ENCODE results near the gene SETD6.

Gene SETD6

DNA sequence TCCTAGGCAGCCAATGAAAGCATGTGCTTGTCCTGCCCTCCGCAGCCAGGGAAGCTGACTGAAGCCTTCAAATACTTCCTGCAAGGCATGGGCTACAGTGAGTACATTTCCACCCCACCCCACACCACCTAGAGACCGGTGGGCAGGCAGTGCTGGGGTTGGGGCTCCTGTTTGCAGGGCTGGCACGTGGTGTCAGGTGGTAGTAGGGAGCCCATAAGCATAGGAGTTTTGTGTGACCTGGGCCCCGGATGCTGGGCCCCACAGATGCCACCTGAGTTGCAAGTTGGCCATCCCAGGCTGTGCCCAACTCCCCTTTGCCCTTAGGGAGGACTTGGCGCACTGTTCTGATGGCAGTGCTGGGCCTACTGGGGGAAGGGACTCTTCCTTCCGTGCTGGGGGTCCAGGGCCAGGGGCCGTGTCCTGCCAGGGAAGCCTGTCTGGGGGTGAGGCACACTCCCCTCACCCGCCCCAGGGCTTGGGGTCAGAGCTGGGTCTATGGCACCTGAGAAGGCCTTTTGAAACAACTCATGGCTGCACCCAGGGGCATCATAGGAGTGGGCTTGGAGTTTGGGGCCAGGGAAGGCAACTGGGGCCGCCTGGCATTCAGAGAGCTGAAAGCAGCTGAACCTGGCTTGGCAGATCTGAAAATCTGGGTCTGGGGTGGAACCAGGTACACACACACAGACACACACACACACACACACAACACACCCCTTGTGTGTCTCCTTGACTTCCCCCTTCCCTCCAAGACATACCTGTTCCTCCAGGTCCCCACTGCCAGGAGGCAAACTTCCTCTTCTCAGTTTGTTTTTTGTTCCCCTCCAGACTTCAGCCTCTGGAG lies 5.8 kb upstream of the SETD6 start:
- DNase-seq (ENCODE audit: insufficient read length, low spot score): no peak
- no peak for FAIRE-seq
- TF ChIP-seq, protein P1, sequence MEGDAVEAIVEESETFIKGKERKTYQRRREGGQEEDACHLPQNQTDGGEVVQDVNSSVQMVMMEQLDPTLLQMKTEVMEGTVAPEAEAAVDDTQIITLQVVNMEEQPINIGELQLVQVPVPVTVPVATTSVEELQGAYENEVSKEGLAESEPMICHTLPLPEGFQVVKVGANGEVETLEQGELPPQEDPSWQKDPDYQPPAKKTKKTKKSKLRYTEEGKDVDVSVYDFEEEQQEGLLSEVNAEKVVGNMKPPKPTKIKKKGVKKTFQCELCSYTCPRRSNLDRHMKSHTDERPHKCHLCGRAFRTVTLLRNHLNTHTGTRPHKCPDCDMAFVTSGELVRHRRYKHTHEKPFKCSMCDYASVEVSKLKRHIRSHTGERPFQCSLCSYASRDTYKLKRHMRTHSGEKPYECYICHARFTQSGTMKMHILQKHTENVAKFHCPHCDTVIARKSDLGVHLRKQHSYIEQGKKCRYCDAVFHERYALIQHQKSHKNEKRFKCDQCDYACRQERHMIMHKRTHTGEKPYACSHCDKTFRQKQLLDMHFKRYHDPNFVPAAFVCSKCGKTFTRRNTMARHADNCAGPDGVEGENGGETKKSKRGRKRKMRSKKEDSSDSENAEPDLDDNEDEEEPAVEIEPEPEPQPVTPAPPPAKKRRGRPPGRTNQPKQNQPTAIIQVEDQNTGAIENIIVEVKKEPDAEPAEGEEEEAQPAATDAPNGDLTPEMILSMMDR (IDR thresholded peaks at IDR 0.05; ENCODE audit: insufficient read depth, missing control alignments): no peak

DNA sequence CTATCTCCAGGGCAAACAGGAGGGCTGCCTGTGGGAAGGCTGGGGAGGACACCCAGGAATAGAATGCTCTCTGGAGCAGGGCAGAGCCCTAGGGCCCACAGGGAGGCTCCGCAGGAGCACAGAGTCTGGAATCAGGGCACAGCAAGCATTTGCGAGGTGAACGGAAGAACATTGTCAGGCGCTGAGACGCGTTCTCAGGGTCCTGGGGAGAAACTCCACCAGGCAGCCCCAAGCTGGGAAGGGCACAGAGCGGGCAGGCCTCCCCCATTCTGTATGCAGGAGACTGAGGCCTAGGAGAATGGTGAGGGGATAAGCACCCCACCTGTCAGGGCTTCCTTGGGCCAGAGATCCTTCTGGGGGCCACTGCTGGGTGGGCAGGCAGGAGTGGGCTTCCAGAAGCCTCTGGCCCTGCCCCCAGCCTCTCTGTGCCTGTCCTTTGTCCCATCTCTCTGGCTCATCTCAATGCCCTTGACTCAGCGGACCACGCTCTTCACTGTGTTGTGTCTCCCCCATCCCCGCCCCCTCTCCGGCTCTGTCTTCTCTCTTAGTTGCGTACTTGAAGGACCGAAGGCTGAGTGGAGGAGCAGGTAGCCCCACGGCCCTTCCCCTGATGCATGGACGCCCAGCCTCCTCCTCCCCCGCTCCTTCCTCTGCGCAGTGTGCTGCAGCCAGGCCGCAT lies 5.1 kb upstream of the SETD6 start:
- TF ChIP-seq, protein P1 (IDR thresholded peaks at IDR 0.05; ENCODE audit: insufficient read depth, missing control alignments): no peak
- no peak for DNase-seq (ENCODE audit: insufficient read length, low spot score)
- FAIRE-seq: no peak

DNA sequence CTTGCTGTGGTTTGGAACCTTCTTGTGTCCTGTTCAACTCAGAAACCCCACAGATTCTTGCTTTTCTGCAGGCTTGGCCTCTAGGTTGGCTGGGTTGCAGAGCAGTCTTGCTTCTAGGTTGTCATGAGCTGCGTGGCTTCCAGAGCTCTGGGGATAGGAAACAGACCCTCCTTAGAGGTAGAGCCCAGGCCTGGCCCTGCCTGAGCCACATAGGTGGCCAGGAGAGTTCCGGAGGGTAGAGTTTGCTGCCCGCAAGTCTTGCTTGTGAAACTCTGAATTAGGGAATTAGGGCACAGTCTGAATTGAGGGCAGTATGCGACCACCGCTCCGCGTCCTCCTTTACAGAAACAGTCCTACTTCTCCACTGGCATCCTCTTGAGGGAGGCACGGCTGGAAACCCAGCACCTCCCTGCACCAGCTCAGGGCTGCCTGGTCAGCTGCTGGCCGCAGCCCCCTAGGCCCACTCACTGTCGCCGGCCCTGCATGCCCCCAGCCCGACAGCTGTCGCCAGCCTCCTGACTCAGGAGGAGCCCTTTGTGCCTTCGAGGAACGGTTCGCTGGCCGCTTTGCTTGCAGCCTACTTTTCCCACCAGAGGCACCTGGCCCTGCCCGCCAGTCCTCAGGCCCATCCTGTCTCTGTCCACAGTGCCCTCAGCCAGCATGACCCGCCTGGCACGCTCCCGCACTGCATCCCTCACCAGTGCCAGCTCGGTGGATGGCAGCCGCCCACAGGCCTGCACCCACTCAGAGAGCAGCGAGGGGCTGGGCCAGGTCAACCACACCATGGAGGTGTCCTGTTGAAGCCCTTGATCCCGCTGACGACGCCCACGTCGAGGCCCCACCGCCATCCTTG lies 4.3 kb upstream of the SETD6 start:
- FAIRE-seq (no peak), DNase-seq (ENCODE audit: insufficient read length, low spot score) (no peak)
- TF ChIP-seq, protein P1 (IDR thresholded peaks at IDR 0.05; ENCODE audit: insufficient read depth, missing control alignments): no peak

DNA sequence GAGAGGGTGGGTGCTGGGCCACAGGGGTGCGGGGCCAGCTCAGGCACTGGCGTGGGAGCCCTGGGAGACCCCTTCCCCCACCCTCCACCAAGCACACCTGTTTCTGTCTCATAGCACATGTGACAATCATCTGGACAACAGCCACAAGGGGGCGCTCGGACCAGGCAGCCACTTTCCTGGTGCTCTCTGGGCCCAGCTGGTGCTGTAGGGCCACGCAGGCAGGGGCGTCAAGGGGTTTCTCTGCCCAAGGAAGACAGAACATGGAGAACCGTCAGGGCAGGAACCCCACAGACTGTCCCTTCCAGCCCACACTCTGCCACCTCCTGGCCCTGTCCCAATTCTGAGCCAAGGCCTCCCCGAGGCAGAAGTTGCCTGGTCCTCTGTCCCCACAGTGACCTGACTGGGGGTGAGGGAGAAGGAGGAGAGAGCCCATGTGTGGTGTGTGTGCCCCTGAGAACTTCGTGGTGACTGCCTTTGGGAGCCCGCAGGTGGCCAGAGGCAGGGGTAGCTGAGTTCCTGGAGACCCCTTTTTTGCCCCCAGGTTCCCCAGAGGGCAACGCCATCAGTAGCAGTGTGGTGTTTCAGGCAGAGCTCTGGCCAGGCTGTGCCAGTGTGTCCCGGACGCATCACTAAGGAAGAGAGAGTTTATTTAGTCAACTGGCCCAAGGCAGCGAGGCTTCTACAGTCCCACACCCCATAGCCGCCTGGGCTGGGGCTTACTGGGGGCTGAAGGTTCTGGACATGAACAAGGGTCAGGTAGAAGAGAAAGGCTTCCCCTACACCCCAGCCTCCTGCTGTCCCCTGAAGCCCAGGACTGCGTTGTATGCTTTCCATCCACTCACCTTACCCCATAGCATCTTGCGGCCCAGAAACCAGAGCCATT lies 3.1 kb upstream of the SETD6 start:
- no peak for FAIRE-seq

DNA sequence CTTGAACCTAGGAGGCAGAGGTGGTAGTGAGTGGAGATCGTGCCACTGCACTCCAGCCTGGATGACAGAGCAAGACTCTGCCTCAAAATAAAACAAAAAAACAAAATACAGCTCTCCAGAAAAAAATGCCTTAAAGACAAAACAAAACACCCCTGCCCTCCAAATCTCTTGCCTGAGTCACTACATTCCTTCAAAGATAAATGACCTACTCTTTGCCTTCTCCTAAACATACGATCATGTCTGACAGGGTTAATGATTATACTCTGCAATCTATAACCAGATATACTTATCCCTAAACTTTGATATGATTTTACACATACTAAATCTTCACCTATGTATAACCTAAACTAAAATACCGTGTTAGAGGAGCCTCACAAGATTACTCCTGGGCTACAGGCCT lies 1.4 kb upstream of the SETD6 start:
- FAIRE-seq (no peak), DNase-seq (ENCODE audit: insufficient read length, low spot score) (no peak)
- TF ChIP-seq, protein P1 (IDR thresholded peaks at IDR 0.05; ENCODE audit: insufficient read depth, missing control alignments): no peak

More for the DNA sequence above, 3.1 kb upstream of the SETD6 start:
- TF ChIP-seq, protein P1 (IDR thresholded peaks at IDR 0.05; ENCODE audit: insufficient read depth, missing control alignments): peak; percentile 71
- DNase-seq (ENCODE audit: insufficient read length, low spot score): no peak

Measured in D721Med (cell line).